Activated T-cell treated with anti-CD3 and anti-CD28 coated beads for 1 hour (primary cell): ENCODE results near the gene HYLS1.

Source experiments
- DNase-seq: peaks from one replicate; pipeline ENCODE4 v3.0.0-alpha.2; 2020; ENCODE audit warnings: low read depth

Gene HYLS1

GRCh38 chr11:125934473-125934872 lies 47.0 kb downstream of the HYLS1 start:
- DNase-seq: no peak

- DNase-seq: no peak
These were observed 47.6 kb downstream of the HYLS1 start for GRCh38 chr11:125935056-125935455.

GRCh38 chr11:125935618-125936199 lies 48.2 kb downstream of the HYLS1 start:
- DNase-seq: no peak

- DNase-seq: no peak
These were observed 51.0 kb downstream of the HYLS1 start for GRCh38 chr11:125938418-125938817.

GRCh38 chr11:125939081-125939521 lies 51.6 kb downstream of the HYLS1 start:
- DNase-seq: no peak

- DNase-seq: no peak
These were observed 52.7 kb downstream of the HYLS1 start for GRCh38 chr11:125940145-125940544.

- DNase-seq: no peak
These were observed 53.8 kb downstream of the HYLS1 start for GRCh38 chr11:125941267-125941618.

GRCh38 chr11:125941619-125942611 lies 54.4 kb downstream of the HYLS1 start:
- DNase-seq: peak; percentile 25

- DNase-seq: no peak
These were observed 55.4 kb downstream of the HYLS1 start for GRCh38 chr11:125942771-125943428.

GRCh38 chr11:125943661-125944349 lies 56.3 kb downstream of the HYLS1 start:
- DNase-seq: no peak

- no peak for DNase-seq
These were observed 57.0 kb downstream of the HYLS1 start for GRCh38 chr11:125944350-125945010.

GRCh38 chr11:125945011-125945796 lies 57.7 kb downstream of the HYLS1 start:
- no peak for DNase-seq

- no peak for DNase-seq
These were observed 58.5 kb downstream of the HYLS1 start, which contains the start of gene VSIG10L2 for GRCh38 chr11:125945797-125946520. TSS of gene VSIG10L2 (plus strand) at chr11:125946044. CDS start at chr11:125946056, 12 bp downstream.

GRCh38 chr11:125946712-125947418 lies 59.4 kb downstream of the HYLS1 start:
- DNase-seq: no peak

- no peak for DNase-seq
These were observed 60.2 kb downstream of the HYLS1 start for GRCh38 chr11:125947419-125948277.

- DNase-seq: no peak
These were observed 61.0 kb downstream of the HYLS1 start for GRCh38 chr11:125948278-125949051.
